HuH-7 (cell line): ENCODE results near the gene IL22RA1.

Source experiments
- DNase-seq: peaks from one replicate; pipeline ENCODE4 v3.0.0; 2011; ENCODE audit warnings: low spot score

The IL22RA1 gene

DNA sequence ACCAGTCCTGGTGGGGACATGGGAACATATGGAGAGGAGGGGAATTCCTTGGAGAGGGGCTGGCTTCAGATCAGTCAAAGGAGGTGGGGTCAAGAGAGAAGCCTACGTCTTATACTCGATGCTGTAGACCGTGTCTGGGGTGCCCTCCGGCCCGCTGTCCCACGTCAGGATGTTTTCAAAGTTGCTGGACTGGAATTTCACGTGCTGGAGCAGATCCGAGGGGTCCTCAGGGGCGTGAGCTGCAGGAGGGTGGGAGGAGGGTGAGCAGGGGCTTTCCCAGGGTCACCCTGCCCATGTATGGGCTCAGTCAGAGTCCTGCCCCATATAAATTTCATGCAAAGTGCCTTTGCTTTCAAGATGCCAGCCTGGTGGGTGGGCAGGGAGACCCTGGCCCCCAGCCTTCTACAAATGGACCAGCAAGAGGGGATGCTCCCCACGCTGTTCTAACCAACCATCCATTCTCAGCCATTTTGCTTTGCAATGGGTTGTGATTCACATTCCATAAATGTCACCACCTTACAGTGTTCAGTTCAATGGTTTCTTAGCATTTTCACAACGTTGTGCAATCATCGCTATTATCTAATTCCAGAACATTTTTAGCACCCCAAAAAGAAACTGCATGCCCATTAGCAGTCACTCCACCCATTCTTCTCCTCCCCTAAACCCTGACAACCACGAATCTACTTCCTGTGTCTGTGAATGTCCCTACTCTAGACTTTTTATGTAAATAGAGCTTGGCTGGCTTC is 4.3 kb downstream of the IL22RA1 start:
- no peak for DNase-seq

DNA sequence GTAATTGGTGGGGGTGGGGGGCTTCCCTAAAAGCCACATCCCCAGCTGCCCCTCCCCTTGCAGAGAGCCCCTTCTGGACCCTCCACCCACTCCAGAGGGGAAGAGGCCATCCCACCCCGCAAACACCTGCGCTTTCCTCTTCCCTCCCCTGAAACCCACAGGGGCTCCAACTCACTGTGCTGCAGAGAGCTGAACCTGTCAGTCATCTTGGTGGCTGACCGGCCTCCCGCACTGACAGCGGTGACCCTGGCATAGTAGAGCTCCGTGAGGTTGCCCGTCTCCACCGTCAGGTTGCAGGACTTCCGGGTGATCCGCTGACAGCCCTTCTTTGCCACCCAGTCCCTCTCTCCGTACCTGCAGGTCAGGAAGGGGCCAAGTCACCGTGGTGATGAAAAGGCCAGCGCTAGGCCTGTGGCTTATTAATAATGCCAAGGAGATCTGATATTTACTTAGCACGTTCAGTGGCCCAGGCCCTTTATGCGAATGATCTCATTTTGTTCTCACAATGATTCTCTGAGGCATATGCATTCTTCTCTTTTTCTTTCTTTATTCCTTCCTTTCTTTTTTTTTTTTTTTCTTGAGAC is 5.9 kb downstream of the IL22RA1 start:
- DNase-seq = no peak

DNA sequence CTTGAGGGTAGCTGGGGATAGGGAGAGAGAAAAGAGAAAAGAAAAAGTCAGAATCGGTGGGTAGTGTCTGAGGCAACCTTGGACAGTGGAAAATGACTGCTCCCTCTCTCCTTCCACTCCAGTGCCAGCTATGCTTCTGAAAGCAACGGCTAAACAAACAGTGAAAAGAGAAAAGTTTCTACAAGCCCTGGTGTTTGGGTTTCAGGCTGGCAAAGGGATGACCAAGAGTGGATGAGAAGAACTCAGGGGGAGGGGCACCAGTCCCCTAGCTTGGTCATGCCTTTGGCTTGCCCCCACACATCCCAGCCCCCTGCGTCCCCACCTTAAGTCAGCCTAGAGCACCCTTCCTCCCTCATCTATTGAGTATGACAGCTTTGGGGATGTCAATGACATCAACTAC is 8.6 kb downstream of the IL22RA1 start:
- no peak for DNase-seq

DNA sequence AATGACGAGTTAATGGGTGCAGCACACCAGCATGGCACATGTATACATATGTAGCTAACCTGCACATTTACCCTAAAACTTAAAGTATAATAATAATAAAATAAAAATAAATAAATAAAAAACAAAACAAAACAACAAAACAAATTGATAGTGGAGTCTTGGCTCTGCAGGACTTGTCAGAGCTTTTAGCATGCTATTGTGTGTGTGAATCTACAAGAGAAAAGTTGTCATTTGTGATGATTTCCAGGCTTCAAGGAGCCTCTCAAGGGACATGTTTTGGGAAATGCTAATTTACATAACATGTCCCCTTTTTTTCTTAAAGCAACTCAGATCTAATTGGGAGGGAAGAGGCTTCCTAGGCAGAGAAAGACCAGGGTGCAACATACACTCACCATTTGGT is 9.1 kb downstream of the IL22RA1 start:
- DNase-seq = no peak

DNA sequence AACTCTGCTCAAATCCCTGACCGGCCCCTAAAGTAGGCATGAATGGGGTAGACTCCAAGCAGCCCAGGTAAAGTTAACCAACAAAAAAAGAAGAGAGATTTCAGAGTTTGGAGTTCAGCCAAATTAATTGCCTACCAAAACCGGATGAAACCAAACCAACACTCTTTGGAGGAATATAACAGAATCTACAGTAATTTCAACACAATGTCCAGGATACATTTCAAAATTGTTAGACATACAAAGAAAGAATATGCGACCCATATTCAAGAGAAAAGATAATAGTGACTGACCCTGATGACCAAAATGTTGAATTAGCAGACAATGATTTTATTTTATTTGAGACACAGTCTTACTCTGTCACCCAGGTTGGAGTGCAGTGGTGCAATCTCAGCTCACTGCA is 12.6 kb downstream of the IL22RA1 start:
- DNase-seq = no peak

DNA sequence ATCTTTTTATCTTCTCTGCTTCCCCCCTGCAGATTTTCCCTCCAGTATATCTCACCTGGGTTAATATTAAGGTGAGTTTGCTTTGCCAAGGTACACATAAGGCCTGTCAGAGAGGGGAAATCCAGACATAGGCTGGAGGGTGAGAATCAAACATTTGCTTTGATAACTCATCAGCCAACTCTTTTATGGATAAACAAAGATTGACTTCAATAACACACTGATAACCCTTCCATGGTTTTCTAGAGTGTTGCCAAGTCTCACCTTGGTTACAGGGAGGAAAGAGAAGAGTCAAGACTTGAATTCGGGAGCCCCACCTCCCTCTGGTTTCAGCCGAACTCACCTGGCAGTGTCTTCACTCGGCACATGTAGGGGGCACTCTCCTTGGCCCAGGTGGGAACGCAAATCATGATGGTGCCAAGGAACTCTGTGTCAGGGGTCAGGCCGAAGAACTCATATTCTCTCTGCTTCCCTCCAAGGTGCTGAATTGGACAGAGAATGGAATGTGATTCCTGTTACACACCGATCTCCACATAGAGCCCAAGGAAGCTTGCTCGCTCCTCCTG is 15.1 kb downstream of the IL22RA1 start:
- DNase-seq = no peak

DNA sequence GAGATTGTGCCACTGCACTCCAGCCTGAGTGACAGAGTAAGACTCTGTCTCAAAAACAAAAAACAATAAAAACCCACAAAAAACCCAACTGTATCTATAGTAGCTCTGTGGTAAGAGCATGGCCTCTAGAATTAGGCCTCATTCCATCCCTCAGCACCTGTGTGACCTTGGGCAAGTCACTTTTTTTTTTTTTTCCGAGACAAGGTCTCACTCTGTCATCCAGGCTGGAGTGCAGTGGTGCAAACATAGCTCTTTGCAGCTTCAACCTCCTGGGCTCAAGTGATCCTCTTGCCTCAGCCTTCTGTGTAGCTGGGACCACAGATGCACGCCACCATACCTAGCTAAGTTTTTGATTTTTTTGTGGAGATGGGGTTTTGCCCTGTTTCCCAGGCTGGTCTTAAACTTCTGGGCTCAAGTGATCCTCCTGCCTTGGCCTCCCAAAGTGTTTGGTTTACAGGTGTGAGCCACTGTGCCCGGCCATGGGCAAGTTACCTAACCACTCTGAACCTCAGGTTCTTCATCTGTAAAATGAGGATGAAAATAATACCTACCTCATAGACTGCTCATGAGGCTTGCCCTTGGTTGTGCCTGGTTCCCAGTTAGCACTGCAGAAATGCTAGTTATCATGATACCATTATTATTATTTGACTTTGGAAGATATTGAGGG is 15.7 kb downstream of the IL22RA1 start:
- no peak for DNase-seq

DNA sequence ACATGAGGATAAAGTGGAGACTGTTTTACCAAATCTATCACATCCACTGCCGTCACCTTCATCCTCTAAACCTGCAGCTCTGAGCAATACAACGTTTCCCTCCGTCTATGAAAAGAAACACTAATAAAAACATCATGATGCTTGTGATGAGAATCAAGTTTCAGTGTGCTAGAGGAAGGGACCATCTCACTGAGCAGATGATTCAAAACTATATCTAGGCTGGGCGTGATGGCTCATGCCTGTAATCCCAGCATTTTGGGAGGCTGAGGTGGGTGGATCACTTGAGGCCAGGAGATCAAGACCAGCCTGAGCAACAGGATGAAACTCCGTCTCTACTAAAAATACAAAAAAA is 16.3 kb downstream of the IL22RA1 start:
- no peak for DNase-seq

DNA sequence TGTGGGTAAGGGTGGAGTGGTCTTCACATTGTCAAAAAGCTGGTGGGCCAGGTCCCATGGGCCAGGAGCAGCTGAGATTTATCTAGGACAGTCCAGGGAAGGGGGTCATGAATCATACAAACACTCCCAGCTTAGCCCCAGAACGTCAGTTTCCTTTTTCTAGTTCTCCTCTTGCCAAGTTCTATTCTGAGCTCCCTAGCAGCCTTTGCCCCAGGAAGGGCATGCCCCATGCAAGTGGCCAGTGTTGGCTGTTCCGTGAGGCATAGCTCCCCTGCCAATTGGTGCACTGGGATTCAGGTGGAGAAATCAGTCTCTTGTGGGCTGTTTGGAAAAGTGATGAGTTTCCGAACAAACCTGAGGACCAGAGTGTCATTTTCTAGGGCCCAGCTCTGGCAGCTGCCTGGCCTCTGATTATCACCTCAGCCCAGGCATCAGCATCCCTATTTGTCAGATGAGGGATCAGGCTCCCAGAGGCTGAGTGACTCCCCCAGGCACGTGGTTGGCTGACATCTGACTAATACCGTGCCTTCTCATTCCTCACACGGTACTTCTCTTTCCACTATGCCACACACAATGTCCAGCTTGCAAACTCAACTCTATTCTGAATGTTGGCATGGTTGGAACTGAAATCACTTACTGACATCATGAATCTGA is 16.8 kb downstream of the IL22RA1 start:
- DNase-seq = no peak

DNA sequence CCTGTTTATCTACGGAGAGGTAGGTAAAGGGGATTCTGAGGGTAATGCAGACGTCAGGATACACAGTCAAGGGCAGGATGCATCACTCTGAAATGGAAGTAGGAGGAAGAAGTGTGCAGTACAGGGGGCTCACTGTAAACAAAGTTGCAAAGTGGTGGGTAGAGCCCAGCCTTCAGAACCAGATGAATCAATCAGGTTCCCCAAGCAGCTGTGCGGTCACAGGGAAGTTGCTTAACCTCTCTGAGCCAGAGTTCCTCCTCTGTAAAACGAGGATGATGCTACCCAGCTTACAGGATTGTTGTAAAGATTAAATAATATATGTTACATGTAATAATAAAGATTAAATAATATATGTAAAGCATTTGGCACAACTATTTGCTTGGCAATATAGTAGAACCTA is 17.5 kb downstream of the IL22RA1 start:
- no peak for DNase-seq

DNA sequence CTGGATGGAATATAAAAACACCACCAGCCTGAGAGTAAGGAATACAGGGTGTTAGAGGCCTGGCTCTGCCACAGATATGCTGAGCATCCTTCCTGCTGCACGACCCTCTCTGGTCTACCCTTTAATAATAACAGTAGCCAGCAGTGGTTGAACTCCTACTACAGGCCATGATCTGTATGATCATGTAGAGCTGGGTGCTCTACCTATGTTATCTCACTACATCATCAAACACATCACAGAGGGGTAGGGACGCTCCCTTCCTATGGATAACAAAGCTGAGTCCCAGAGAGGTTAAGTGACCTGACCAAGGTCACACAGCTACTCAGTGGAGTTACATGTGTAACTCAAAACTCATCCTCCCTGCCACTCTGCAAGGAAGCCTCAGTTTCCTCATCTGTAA is 18.0 kb downstream of the IL22RA1 start:
- DNase-seq = no peak

DNA sequence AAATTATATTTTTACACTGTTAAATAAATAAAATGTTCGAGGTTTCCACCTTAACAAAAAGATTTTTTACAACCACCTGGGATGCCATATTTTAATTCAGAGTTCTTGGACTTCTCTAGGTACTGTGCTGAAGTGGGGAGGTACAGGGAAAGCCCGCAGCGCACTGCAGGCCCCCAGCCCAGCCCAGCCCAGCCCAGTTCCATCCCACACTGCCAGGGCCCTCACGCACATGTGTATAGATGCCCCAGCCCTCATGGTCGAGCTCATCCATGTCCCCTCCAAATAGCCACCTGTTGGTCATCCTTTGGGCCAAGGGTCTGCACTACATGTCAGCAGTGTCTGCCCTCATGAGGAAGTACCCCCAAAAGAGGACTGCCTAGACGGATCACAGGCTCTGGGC is 19.3 kb downstream of the IL22RA1 start:
- no peak for DNase-seq

DNA sequence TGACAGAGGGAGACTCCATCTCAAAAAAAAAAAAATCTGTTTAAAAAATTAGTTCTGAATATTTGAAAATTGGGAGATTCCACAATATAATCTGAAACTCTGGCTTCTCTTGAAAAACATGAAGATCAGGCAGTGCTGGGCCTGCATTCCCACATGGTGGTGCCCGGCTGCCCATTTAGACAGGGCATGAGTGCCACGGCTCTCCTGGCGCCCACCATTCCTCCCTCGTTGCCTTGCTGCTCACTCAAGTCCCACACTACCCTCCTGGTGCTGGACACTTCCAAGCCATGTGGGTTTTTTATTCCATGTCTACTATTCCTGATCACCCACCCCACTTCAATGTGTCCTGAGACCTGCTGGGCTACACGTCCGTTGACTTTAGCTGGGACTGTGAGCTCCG is 20.2 kb downstream of the IL22RA1 start:
- no peak for DNase-seq

DNA sequence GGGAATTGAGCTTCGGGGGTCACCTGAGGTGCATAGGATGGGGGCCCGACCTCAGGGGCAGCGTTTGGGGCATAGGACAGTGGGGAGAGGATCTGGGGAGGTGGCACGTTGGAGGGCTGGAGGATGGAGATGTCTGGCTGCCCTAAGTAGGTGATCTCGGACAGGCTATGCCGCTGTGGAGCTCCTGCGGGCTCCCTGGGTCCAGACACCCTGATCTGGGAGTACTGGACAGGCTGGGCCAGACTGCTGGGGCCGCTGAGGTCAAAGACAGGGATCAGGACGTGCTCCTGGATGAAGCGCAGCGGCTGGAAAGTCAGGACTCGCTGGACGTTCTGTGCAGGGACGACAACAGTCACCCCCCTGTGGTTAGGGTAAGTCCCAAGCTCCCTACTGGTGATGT is 21.5 kb downstream of the IL22RA1 start:
- no peak for DNase-seq

DNA sequence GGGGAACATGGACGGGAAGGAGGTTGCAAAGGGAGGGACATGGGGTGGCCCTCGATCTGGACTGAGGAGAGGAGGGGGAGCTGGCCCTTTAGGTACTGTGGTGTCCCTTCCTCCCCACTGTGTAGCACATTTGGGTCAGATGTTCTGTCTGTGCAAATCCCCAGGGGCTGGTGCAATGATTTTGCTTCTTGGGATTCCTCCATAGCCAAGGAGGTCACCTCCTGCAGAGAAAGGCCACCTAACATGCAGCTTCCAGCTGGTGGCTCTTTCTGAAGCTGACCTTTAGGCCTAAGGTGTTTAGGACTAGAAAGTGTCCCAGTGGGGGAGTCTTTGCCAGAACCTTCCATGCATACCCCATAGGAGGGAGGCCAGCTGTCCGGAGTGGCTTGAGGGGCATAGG is 22.0 kb downstream of the IL22RA1 start:
- no peak for DNase-seq

DNA sequence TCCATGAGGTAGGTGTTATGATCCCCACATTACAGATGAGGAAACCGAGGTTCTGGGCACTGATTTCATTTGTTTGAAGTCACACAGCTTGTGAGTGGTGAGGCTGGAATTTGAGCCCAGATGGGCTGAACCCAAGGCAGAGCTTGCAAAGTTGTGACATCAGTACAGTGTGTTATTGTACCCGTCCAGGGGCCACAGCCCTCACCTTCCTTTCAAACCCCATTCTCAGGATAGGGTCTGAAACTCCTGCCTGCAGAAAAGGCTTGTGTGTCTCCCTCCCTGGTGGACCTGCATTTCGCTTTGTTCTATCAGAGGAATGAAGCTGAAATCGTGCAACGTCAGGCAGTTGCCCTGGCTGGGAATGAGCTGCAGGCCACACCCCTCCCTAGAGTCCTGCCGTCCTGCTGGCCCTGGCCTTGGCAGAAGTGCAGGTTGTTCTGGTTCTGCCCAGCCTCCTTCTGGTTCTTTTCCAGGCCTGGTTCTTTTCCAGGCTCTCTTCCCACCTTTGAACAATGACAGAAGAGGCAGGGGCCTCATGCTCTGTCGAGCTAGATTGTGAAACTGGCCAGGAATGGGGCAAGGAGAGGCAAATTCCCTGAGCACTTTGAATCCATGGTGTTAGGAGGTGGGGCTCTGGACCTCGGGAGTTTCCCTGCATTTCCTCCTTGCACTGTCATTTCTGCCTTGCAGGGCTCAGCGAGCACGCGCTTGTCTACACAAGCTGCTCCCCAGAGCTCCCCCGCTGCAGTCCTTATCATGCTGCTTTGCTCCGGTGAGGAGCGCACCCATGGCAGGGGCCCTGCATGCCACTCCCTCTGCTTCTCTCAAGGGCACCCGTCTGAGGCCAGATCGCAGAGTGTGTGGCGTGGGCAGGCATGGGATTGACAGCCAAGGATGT is 22.8 kb downstream of the IL22RA1 start:
- DNase-seq = peak; percentile 48

DNA sequence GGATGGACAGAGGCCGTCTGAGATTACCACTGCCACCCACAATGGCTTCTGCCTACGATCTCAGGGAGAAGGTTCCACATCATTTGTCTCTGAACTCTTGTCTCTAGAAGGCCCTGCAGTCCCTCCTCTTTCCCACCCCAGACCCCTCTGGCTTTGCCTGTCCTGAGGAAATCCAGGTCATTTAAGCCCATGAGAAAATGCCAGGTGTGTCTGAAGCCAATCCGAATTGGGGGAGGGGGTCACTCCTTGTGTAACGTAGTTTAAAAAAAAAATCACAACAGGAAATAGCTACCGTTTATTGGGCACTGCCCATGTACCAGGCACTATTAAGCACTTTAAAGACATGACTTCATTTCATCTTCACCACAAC is 23.5 kb downstream of the IL22RA1 start:
- no peak for DNase-seq

DNA sequence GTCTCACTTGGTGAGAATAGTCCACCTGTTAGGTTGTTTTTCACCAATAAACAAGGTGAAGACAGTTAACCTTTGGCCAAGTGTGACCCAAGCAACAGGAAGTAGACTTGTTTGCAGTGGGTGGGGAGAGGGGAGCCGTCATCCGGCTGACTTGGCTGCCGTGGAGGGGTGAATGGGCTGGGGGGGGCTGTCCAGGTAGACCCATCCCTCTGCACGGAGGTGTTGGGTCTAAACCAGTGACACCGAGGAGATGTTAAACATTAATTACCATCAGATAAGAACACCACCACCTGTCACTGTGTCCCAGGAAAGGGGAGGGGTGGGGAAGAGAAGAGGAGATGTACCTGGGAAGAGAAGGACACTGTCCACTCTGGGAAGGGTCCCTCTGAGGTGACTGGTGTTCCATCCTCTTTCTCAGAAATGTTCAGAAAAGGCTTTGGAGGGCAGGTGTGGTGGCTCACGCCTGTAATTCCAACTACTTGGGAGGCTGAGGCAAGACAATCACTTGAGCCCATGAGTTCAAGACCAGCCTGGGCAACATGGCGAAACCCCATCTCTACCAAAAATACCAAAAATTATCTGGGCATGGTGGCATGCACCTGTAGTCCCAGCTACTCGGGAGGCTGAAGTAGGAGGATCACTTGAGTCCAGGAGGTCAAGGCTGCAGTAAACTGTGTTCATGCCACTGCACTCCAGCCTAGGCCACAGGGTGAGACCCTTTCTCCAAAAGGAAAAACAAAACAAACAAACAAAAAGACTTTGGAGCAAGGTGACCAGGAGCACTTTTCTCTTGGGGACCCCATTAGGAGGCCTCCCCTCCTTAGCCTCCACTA is 24.3 kb downstream of the IL22RA1 start:
- DNase-seq = peak; percentile 42

DNA sequence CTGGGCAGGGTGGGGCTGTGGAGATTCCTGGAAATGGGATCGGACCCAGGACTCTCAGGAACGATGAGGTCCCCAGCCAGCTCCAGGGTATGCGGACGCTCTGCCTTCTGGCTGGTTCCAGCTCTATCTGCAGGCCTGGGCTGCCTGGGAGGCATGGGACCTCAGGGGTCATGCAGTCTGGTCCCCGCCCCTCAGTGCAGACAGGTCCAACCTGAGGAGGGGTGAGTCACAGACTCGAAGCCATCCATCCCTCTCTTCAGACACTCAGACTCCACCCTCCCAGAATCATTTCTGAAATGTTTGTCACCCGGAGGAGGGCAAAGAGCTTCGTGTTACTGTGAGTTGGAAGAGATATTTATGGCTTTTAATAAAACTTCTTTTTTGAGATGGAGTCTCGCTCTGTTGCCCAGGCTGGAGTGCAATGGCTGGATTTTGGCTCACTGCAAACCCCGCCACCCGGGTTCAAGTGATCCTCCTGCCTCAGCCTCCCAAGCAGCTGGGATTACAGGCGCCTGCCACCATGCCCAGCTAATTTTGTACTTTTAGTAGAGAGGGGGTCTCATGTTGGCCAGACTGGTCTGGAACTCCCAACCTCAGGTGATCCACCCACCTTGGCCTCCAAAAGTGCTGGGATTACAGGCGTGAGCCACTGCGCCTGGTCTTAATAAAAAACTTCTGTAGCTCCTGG is 25.1 kb downstream of the IL22RA1 start:
- no peak for DNase-seq

DNA sequence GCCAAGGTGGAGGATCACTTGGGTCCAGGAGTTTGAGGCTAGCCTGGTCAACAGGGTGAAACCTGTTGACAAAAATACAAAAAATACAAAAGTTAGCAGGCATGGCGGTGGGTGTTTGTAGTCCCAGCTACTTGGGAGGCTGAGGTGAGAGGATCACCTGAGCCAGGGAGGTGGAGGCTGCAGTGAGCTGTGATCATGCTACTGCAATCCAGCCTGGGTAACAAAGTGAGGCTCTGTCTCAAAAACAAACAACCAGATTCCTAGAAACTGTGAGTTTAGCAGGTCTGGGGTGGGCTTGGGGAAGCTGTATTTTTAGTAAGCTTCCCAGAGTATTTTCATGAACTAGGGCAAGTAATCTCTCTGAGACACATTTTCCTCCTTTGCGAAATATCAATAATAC is 25.8 kb downstream of the IL22RA1 start:
- no peak for DNase-seq
